Measurements from ENCODE around the gene MSANTD7.
"Not testable (repeated sequence)": the region's sequence is repeated elsewhere in the genome, so short reads cannot be mapped to it uniquely, and the experiment has no call there.

MSANTD7 gene

DNA sequence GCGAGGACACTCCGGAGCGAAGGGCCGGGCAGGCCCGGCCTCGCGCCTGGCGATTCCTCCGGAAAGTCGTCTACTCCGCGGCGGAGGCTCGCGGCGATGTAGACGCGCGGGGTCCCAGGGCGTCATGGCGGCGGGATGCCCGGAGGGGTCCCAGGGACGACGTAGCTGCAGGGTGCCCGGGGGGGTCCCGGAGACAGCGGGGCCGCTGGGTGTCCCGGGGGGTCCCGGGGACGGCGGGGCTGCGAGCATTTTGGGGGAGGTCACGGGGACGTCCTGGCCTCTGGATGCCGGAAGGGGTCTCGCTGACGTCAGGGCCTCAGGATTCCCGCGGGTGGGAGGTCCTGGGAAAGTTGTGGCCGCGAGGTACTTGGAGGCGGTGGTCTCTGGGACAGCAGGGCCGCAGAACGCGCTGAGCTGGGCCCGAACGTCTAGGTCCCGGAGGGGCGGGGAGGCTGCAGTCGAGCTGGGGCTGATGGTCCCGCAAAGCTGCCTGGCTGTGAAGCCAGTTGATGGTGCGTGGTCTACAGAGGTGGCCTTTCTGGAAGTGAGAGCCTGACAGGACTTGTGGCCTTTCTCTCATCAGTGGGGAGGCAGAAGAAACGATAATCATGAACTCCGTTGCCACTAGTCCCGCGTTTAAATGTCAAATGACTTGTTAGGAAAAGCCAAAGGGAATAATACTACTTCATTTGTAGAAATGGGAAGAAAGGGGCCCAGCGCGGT lies 637 bp downstream of the MSANTD7 start:
- peak; percentile 7 to 14 for DNase-seq

DNA sequence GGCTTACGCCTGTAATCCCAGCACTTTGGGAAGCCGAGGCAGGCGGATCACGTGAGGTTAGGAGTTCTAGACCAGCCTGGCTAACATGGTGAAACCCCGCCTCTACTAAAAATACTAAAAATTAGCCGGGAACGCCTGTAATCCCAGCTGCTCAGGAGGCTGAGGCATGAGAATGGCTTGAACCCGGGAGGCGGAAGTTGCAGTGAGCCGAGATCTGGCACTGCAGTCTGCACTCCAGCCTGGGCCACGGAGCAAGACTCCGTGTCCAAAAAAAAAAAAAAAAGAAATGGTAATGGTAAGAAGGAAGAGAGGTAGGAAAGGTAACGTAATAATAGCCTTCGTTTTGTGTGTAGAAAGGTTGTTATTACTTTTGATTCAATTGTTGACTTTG lies 1.2 kb downstream of the MSANTD7 start:
- DNase-seq = no peak

DNA sequence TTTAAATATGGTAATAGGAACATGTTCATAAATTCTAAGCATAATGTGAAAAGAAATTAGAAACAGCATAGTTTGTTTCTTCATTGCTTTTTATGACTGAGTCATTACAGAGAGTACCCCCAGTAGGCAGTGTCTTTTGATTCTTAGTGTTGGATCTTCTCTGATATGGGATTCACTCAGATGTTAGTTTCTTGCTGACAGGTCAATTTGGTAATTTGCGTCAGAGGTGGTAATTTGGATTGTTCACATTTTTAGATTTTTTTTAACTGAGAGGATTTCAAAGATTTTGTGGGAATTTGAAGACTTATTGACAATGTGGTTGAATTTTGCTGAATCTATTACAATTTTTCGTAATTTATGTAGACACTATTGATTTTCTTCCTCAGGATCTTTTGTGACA lies 2.1 kb downstream of the MSANTD7 start:
- DNase-seq = no peak

DNA sequence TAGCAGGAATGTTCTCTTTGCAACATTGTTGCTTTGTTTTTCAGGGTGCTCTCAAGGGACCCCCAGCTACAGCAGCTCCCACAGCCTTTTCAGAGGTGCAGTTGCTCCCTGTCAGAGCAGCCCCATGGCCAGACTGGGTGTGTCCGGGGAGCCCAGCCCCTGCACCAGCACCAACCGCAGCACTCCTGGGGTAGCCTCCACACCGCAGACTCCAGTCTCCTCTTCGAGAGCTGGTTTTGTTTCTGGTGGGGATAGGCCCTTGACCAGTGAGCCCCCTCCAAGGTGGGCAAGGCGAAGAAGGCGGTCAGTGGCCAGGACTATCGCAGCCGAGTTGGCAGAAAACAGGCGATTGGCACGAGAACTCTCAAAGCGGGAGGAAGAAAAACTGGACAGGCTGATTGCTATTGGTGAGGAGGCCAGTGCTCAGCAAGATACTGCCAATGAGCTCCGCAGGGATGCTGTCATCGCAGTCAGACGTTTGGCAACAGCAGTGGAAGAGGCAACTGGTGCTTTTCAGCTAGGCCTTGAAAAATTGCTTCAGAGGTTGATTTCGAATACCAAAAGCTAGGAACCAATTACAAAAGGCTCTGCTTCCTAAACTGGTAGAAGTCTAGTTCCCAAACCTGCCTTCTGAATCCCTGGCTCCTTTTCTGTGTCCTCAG lies 5.4 kb downstream of the MSANTD7 start:
- no peak for DNase-seq

DNA sequence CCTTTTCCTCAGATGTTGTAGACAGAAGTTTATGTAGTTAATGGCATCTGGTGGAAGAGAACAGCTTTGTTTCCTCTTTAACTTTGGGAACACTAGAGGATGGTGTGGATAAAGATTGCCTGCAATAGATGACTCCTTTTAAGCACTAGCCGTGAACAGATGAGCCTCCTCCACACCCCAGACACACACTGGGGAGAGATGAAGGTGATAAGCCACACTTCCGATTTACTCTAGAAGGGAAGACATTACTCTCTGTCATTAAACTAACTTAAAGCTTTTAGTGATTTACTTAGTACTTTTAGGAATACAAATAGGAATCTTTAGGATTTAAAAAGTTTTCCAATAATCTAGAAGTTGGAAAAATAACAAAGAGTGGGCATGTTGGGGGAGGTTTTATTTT lies 6.8 kb downstream of the MSANTD7 start:
- no peak for DNase-seq

DNA sequence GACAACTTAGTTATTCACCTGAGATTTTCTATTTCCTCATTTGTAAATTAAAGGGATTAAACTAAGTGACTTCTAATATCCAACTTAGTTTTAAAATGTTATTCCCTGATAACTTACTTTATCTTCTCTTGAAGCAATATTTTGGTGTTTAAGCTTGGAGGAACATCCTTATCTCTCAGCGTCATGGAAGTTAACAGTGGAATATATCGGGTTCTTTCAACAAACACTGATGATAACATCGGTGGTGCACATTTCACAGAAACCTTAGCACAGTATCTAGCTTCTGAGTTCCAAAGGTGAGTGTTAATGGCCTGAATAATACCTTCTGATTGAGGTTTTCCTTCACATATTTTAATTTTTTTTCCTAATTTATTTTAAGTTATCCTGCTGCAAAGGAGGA lies 14.1 kb downstream of the MSANTD7 start:
- no peak for DNase-seq

DNA sequence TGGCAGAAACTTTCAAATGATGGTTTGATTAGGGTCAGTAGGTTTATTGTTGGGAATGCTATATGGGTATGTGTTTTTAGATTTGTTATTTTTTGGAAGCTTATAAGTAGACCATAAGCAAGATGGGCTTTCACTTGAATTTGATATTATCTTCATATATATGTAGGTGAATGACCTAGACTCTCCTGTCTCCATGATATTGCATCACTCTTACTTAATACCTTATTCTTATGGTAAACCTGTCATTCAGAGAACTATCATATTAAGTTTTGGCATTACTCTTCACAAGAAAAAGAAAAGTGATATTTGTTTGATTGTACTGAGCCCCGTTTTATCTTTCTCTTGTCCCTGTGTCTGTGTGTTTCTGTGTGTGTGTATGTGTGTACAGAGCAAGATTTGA lies 17.3 kb downstream of the MSANTD7 start:
- DNase-seq = no peak

DNA sequence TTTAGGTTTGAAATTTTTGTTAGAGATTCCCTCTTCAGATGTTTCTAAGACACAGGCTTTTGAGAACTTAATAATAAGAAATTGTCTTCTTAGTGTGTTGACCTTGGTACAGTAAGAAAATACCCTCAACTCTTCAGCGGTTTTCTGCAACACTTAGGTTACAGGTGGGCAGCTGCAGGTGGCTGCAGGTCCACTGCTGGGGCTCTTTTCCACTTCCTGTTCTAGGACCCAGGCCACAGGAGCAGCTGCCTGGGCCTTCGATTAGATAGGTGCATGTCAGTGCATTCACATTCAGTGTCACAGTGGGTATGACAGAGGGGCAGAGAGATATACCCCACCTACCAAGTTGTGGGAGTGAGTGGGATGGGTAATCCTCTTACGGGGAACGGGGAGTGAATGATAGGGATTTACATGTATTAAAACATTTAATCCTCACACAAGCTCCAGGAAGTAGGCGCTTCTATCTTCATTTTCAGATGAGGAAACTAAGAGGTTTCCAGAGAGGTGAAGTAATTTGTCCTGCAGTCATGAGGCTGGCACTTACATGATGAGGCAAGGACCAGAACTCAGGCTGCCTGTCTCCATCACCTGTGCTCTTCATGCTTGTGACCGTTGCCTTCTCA lies 20.3 kb downstream of the MSANTD7 start:
- no peak for DNase-seq

DNA sequence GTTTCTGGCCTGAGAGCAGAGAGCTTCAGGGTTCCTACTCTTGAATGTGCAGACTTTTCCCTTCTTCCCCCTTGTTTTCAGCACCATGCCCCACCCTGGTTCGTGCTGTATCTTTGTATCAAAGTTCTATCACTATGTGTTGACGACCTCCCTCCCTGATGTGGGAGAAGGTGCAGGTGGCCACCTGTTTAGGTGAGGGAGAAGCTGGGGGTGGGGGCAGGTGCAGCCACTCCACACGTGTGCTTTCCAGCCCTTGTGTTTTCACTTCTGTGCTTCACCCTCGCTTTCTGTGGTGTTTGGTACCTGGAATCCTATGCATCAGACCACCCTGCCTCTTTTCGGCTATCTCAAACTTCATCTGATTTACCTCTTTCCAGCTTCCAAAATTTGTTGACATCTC lies 20.9 kb downstream of the MSANTD7 start:
- no peak for DNase-seq

DNA sequence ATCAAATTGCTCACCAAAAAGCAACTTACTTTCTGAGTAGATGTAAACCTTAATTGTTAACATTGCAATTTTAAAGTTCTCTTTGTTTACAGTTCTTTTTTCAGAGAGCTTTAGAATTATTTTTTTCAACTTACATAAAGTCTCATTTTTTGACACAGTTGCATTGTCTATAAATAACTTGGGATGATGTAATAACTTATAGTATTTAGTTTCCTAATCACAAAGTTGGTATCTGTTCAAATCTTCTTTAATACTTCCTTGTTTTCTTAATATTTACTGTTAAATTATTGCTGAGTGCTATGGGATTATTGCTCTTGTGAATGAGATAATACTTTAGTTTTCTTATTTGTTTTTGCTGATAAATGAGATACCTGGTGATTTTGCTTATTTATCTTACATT lies 21.7 kb downstream of the MSANTD7 start:
- no peak for DNase-seq

DNA sequence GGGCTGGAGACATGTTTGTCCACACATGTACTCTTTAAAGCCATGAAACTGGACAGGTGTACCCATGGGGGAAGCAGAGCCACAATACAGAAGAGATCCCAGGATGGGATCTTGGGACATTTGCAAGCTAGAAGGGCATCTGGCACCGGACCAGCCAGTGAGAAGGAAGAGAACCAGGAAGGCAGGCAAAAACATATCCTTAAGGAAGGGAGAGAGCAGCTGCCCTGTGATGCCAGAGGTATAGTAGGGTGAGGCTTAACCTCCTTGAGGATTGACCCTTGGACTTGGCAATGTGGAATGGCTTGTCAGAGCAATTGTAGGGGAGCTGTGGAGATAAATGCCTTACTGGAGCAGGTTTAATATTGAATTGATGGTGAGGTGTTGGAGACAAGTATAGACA lies 22.7 kb downstream of the MSANTD7 start:
- no peak for DNase-seq

DNA sequence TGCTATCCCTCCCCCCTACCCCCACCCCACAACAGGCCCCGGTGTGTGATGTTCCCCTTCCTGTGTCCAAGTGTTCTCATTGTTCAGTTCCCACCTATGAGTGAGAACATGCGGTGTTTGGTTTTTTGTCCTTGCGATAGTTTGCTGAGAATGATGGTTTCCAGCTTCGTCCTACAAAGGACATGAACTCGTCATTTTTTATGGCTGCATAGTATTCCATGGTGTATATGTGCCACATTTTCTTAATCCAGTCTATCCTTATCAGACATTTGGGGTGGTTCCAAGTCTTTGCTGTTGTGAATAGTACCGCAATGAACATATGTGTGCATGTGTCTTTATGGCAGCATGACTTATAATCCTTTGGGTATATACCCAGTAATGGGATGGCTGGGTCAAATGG lies 26.4 kb downstream of the MSANTD7 start:
- not testable (repeated sequence) for DNase-seq

DNA sequence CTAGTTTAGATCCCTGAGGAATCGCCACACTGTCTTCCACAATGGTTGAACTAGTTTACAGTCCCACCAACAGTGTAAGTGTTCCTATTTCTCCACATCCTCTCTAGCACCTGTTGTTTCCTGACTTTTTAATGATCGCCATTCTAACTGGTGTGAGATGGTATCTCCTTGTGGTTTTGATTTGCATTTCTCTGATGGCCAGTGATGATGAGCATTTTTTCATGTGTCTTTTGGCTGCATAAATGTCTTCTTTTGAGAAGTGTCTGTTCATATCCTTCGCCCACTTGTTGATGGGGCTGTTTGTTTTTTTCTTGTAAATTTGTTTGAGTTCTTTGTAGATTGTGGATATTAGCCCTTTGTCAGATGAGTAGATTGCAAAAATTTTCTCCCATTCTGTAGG lies 26.8 kb downstream of the MSANTD7 start:
- DNase-seq = not testable (repeated sequence)

DNA sequence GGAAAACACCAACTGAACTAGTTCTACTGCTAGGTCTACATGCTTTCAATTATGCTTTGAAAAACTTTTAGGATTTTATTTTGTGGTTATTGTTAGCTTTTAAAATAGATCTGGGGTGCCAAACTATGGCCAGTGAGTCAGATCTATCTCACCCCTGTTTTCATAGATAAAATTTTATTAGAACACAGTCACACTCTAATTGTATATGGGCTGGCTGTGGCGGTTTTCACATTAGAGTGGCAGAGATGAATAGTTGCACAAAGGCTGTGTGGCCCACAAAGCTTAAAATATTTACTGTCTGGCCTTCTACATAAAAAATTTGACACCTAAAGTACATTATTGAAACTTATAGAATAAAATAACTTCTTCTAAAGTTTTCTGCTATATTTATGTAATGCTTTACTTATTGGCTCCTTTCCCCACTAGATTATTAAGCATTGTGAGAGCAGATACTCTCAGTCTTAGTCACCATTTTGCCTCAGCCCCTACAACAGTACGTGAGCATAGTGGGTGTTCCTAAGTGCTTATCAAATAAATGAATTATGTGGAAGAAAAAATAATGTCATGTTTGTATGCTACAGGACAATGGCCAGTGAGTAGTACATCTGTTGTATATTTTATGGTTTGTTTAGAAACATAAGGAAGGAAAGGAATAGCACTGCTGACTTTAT lies 35.1 kb downstream of the MSANTD7 start:
- DNase-seq = no peak

DNA sequence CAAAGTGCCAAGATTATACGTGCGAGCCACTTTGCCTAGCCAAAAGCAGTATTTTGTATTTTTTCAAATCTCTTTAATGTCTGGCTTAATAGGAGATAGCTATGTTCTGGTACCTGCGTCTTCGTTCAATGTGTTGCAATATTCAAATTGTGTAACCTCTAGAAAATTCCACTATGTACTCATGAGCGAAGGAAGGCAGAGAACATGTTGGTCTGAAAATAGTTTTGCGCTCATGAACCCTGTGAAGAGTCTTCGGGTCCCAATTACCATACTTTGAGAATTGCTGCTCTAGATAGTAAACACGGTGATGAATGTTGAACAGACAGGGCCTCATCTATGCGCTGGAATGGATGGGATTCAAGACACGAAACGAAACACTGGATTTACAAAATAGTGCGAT lies 37.8 kb downstream of the MSANTD7 start:
- DNase-seq = no peak

DNA sequence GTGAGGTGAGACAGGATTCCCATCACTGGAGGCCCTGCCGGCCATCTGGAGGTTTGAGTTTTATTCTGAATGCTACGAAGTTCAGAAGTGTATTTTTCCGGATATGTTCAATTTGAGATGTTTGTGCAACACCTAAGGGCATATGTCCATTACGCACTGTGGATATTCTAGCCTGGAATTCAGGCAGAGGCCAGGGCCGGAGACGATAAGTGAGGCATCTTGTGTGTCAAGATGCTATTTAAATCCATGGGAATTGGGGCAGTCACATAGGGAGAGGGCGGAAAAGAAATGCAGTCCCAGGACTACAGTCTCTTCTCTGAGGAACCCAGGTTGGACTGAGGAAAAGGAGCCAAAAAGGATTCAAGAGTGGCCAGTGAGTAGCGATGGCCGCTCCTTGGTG lies 38.7 kb downstream of the MSANTD7 start:
- DNase-seq = no peak

DNA sequence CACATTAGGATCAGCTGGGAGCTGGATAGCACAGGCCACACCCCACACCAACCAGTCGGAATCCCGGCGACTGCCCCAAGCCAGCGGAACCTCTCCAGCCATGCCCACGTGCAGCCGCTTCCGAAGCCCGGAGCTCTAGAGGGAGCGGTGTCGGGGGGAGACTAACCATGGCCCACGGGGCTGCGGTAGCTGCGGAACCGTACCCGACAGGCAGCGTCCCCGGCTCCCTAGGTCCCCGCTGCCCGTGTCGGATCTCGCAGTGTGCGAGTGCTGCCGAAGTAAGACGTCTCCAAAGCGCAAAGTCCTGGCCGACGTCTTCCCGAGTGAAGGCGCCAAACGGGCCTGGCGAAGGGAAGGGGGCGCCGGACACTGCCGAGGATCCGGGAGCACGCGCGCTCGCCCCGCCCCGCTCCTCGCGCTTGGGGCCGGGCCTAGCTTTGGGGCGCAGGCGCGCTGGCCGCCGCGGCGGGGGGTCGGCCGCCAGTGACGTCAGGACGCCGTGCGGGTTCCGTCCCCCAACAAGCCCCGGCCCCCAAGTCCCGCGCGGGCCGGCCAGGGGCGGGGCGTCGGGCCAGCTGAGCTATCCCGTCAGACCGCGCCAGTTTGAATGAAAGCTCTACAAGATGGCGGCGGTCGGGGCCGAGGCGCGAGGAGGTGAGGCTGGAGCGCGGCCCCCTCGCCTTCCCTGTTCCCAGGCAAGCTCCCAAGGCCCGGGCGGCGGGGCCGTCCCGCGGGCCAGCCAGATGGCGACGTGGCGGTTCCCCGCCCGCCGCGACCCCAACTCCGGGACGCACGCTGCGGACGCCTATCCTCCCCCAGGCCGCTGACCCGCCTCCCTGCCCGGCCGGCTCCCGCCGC lies 40.4 kb downstream of the MSANTD7 start, which contains the start of gene SUV39H2:
TSS of gene SUV39H2 (plus strand) at position 601 of the 858 bp plus-strand sequence. CDS start at position 624, 23 bp downstream.
- DNase-seq = peak; percentile 89 to 92

DNA sequence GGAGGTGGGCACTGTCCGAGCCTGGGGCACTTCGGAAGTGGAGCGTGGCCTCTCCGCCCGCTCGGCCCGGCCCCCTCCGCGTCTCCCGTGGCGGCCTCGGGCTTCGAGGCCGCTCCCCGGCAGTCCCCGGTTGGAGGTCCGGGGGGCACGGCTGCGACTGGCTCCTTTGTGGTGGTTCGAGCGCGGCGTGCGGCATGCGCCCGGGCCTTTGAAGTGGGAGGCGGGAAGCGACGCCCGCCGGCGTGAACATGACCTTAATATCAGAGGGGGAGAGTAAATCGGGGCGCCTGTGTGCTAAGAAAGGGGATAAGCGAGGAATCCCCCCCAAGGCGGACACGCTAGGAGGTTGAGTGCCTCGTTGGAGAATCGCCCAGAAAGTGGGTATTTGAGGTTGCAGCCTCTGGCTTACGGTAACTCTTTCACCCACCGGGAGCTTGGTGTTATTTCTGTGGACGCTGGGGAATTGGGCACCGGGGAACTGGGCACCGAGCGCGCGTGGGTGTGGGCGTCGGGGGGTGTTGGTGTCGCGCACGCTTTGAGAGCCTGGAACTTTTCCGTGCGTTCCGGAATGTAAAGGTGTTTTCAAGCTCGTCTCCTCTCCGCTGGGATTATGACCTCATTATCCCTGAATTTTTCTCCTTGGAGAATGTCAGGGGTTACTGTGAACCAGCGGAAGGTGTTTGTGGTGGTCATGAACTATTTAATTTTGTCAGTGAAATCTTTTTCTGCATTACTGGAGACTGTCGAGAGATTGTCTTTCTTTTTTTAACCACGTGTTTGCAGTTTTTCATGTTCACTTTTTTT lies 41.2 kb downstream of the MSANTD7 start:
- DNase-seq = peak; percentile 33 to 45

DNA sequence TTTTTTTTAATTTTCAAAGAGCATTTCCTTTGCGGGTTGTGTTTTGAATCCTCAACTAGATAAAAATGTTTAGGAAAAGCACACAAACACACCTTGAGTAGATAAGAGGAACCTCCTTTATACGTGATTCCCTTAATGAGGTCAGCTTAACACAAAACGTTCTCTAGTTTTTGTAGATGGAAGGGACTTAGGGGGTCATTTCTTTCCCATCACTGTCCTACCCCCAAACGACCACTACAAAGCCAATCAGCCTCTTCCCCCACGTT lies 41.8 kb downstream of the MSANTD7 start:
- DNase-seq = no peak

DNA sequence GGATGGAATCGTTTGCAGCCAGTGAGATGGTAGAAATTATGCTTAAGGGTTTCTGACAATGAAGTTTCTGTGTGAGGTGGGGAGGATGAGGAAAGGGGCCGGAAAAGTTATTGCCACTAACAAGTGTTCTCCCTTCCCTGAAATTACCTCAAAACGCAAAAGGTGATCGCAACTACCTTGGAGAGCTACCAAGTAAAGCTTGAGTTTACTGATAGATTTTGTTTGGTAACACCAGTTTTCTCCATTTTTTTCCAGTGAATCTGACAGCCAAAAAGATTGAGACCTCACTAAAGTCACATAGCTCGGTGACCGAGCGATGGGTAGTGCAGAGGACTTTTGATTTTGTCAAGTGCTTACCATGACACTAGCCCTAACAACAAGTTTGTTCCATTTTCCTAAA lies 42.1 kb downstream of the MSANTD7 start:
- DNase-seq = no peak

DNA sequence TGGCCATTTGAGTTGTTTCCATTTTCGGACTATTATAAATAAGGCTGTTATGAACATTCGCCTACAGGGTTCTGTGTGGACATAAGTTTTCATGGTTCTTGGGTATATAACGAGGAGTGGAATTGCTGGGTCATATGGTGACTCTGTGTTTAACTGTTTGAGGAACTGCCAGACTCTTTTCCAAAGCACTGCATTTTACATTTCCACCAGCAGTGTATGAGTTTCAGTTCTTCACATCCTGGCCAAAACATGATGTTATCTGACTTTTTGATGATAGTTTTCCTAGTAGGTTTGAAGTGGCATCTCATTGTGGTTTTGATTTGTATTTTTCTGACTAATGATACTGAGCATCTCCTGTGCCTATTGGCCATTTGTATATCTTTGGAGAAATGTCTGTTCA lies 46.0 kb downstream of the MSANTD7 start:
- no peak for DNase-seq
